GM19238 (cell line): ENCODE measurements around the gene PDGFC.

Source experiments
- DNase-seq: peaks from one replicate; pipeline ENCODE4 v3.0.0; 2011; ENCODE audit warnings: low spot score; ENCODE audit not compliant: insufficient read length

Gene PDGFC

GRCh38 chr4:156971676-156972378 is at the start of gene PDGFC:
Gene PDGFC (minus strand): TSS chr4:156971799. CDS start chr4:156970903, 896 bp downstream.
- peak; percentile 5 for DNase-seq

DNA sequence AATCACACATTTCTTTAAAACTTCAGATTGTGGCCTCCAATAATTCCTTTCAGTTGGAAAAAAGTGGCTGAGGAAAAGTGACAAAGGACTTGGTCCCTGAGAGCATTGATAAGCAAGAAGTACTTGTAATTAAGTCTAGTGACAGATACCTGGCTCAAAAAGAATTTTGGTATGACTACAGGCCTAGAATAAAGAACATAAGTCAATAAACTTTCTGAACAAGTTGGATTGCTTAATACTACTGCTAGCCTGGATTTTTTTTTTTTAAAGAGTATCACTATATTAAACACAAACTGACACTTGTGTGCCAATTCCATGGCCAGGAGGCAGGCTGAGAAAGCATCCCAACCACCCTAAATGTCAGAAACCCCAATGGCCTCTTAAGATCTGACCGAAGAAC is 49.3 kb upstream of the PDGFC start:
- no peak for DNase-seq

DNA sequence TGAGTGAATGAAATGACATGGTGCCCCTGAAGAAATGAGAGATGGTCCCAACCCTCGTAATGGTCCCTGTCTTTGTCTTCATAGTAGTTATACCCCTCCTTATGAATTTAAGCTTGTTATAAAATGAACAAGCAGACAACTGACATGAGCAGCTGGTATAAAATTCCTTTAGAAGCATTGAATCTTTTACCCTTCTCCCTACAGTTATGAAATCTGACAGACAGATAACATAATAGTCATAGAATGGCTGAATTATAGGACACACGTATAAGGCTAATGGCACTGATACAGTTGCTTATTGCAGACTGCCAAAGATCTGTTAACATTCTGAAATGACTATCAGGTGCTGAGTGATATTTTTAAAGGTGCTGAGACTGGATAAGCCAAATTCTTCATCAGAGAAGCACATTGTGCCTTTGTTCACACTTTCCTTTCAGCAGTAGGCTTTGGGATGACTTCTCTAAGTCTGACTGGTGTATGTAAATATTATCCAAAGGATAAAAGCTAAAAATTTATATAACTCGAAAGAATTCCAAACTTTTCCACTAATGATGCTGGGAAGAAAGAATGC is 47.4 kb upstream of the PDGFC start:
- DNase-seq, result no peak

DNA sequence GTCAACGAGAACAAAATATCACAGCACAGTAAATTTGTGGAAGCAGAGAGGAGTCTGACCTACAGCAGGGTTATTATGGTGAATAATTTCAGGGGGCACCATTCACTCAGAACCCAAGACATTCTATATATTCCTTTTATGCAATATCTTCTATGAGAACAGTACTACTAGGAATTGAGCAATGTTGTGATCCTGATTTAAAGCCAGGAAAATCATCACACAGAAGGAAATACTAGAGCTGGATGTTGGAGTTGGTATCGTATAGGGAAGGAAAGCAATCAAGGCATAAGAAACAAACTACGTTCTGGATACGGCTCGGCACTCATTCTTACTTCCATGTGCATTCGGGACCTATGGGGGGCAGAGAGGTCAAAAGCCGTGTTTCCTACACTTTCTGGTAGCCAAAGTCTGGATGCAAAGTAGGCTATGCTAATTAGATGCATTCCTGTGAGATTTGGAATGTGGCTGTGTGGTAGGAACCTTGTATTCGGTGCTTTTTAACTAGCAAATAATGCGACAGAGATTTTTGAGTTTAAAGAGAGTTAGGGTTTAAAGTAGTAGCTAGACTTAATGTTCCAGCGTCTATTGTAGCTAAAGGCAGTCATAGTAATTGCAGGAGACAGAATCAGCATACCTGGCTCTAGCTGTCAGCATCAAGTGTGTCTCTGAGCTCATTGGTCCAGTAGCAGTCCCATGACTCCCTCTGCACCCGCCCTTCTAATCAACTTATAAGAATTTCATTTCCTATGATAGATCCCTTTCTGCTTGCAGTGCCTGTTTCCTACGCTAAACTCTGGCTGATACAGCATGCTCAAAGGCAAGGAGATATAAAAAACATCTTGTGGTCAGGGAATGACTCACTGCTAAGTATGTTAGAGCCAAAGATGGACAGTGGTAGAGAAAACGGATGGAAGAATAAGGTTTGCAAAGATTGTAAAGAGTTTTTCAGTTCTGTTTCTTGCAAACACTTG is 43.3 kb upstream of the PDGFC start:
- DNase-seq, result no peak

GRCh38 chr4:157013656-157014055 is 42.1 kb upstream of the PDGFC start:
- DNase-seq, result no peak

GRCh38 chr4:157012781-157013180 is 41.2 kb upstream of the PDGFC start:
- DNase-seq, result no peak

DNA sequence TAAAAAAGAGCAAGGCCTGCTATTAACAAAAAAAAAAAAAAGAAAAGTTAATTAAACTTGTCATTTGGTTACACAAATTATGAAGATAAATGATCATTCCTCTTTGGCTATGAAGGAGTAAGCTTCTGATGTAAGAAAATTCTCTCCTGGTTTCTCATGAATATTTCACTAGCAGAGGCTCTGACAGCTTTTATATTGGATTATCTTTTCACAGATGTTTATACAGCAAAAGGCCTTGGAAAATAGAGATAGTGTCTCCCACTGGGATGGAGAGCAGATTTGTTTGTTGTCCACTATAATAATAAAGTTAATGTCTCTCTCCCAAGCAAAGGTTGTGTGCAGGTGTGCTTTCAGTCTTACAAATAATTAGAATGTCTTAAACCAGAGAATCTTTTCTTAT is 40.7 kb upstream of the PDGFC start:
- no peak for DNase-seq

DNA sequence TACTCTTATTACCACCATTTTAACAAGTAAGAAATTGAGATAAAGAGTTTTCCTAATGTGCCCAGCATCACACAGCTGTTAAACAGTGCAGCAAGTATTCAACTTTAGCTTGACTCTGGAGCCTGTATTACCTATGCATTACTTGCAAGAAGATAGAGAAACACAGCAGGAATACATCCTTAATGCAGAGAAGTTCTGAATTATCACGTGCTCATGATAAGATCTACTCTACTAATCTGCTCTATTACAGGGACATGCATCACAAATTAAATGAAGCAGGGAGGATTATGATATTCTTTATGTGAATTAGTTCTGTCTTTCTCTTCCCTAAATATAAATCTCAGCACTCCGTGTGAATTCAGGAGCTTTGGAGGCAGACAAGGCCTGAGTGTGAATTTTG is 39.0 kb upstream of the PDGFC start:
- DNase-seq, result no peak

DNA sequence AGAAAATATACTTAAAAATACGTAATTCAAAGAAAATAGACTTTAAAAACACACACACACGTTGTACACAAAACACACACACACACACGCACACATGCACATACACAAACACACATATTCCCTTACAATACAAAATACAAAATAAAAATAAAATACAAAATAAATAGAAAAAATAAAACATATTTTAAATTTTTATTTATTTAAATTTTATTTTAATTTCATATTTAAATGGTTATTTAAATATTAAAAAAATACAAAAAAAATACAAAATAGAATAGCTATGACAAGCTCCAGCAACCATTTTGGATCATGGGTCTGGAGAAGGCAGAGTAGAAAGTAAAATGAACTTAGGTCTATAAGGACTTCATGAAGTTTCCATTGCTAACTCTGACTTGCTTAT is 34.2 kb upstream of the PDGFC start:
- no peak for DNase-seq

GRCh38 chr4:157005193-157005592 is 33.6 kb upstream of the PDGFC start:
- no peak for DNase-seq

GRCh38 chr4:157004279-157005161 is 32.9 kb upstream of the PDGFC start:
- DNase-seq, result no peak

DNA sequence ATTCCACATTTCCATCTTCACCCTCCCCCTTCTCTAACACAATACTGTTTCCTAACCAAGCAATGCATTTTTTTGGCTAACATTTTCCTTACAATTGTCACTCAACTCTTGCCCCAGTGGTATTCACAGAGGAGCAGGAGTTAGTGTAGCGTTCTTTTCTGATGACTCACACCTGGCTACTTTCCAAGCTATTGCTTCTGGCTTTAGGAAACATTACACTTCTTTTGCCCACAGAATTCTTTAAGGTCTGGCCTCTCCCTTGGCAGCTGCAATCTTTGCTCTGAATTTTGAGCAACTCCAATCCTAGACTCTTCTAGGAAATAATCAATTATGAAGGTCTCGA is 27.5 kb upstream of the PDGFC start:
- DNase-seq, result no peak

DNA sequence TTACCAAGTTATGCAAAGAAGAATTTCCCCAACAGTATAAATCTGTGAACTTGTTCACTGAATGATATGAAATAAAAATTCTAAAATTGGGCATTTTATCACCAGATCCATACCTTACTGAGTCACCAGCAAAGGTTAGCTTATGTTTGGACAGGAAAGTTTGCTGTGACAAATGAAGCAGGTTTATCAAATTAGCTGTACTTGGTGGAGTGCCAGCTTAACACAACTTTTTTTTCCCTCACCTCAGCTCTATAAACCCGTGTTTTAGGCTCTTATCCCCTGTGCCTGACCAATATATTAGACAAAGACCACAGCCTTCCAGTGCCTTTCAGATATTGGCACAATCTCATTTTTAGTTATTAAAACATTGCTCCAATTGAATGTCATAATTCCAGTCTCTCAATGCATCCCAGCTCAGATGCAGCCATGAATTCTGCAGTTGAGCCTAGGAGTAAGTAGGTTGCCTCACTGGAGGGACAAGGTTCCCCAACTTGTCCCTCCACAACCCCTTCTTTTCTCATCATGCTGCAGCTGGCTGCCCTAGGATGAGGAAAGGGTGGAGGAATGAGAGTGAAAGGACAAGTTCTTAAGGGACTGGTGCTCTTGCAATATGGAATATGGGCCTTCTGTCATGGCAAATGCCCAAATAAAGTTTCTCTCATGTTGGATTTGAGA is 27.0 kb upstream of the PDGFC start:
- DNase-seq, result no peak

DNA sequence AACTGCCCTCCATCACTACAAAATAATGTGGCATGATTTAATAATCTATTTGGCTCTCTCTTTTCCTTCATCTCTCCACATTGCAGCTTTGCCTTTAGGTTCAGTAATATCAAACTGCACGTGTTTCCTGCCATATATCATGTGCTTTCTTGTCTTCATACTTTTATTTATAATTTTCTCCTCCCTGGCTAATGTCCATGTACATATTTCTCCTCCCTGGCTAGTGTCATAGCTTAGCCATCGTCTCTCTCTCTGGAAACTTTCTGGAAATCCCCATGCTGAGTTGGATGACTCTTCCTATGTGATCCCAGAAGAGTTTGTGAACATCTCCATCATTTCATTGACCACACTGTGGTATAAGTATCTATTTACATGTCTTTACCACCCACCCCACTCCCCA is 21.3 kb upstream of the PDGFC start:
- no peak for DNase-seq

DNA sequence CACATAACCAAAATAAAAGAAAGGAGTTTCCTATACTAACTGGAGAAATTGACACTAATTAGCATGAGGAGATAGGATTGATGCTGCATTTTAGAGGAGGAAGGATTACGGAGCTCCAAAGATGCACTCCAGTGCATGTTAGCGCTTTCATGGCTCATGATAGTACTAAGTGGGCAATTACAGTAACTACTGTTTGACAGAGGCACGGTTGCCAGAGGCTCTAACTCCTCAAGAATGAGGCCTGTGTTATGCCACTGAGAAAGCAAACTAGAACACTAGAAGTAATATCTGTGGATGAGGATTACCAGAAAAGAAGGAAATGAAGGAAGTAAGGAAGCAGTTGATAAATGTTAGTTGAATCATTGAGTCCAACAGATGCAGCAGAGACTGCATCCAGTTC is 19.6 kb upstream of the PDGFC start:
- no peak for DNase-seq

GRCh38 chr4:156983366-156983765 is 11.8 kb upstream of the PDGFC start:
- DNase-seq, result no peak

GRCh38 chr4:156981262-156981769 is 9.7 kb upstream of the PDGFC start:
- DNase-seq, result no peak

DNA sequence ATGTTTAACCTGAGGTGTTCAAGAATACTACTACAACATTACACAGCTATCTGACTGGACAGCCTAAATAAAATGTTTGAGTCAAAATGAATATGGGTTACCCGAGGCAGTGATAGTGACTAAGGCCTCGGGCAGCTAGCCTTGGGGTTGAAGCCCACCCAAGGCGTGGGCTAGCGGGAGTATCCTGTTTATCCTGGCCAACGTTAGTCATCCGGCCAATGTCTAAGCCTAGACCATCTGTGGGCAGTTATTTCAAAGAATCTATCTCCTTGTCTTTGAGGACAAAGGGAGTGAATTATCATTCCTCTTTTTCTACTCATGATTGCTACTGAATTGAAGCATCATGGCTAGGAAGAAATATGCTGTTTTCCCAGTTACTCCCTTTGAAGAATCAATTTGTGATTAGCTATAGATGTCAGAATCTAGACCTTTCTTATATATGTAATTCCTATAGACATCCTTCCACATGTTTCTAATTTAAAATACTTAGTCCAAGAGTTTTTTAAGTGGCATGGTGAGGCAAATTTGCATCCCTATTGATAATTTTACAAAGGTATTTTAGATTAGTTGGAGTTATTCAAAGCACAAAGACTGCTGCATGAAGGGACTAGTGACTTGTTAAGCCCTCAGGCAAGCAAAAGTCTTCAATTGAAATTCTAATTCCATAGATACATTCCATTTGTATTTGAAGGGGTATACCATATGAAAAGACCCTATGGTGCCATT is 6.0 kb upstream of the PDGFC start:
- no peak for DNase-seq

GRCh38 chr4:156976147-156976546 is 4.5 kb upstream of the PDGFC start:
- DNase-seq, result no peak

GRCh38 chr4:156975686-156976085 is 4.1 kb upstream of the PDGFC start:
- DNase-seq, result no peak
